Measurements from ENCODE around the gene ZNF747.
"Not testable (repeated sequence)": the region's sequence is repeated elsewhere in the genome, so short reads cannot be mapped to it uniquely, and the experiment has no call there.

The ZNF747 gene

GRCh38 chr16:30522702-30523463 lies 11.8 kb downstream of the ZNF747 start:
- not testable (repeated sequence) for H3K27me3 ChIP-seq (ENCODE audit: insufficient read depth, low read length); H3K4me1 ChIP-seq (ENCODE audit: control insufficient read depth, insufficient read depth, low read length, unreplicated experiment); H3K79me2 ChIP-seq (ENCODE audit: control insufficient read depth, insufficient read depth, low read length, unreplicated experiment); H3K4me3 ChIP-seq (ENCODE audit: low read depth, low read length); H2AFZ ChIP-seq (ENCODE audit: low read length, unreplicated experiment); H3K27ac ChIP-seq (ENCODE audit: low read depth, low read length); H3K36me3 ChIP-seq (ENCODE audit: insufficient read depth, low read length)

- Histone ChIP-seq H3K27me3 (ENCODE audit: insufficient read depth, low read length) (no peaks in the 10 kb centered on the region), H3K4me1 (ENCODE audit: control insufficient read depth, insufficient read depth, low read length, unreplicated experiment) (no peaks in the 10 kb centered on the region), H3K36me3 (ENCODE audit: insufficient read depth, low read length) (no peaks in the 10 kb centered on the region), H3K4me3 (ENCODE audit: low read depth, low read length) (no peak overlapping the region), H3K27ac (ENCODE audit: low read depth, low read length) (no peak overlapping the region), H2AFZ (ENCODE audit: low read length, unreplicated experiment) (no peak overlapping the region), H3K79me2 (ENCODE audit: control insufficient read depth, insufficient read depth, low read length, unreplicated experiment) (no peaks in the 10 kb centered on the region)
Observed at GRCh38 chr16:30521873-30522641, 12.6 kb downstream of the ZNF747 start.

- Histone ChIP-seq H3K27me3 (ENCODE audit: insufficient read depth, low read length) (no peaks in the 10 kb centered on the region), H3K4me1 (ENCODE audit: control insufficient read depth, insufficient read depth, low read length, unreplicated experiment) (no peaks in the 10 kb centered on the region), H3K4me3 (ENCODE audit: low read depth, low read length) (no peak overlapping the region), H3K79me2 (ENCODE audit: control insufficient read depth, insufficient read depth, low read length, unreplicated experiment) (no peaks in the 10 kb centered on the region), H2AFZ (ENCODE audit: low read length, unreplicated experiment) (no peak overlapping the region), H3K36me3 (ENCODE audit: insufficient read depth, low read length) (no peaks in the 10 kb centered on the region), H3K27ac (ENCODE audit: low read depth, low read length) (no peak overlapping the region)
Observed at GRCh38 chr16:30521476-30521872, 13.2 kb downstream of the ZNF747 start.

- Histone ChIP-seq H3K36me3 (ENCODE audit: insufficient read depth, low read length) (no peaks in the 10 kb centered on the region), H3K4me1 (ENCODE audit: control insufficient read depth, insufficient read depth, low read length, unreplicated experiment) (no peaks in the 10 kb centered on the region), H3K27me3 (ENCODE audit: insufficient read depth, low read length) (no peaks in the 10 kb centered on the region), H3K27ac (ENCODE audit: low read depth, low read length) (no peak overlapping the region), H3K79me2 (ENCODE audit: control insufficient read depth, insufficient read depth, low read length, unreplicated experiment) (no peaks in the 10 kb centered on the region), H2AFZ (ENCODE audit: low read length, unreplicated experiment) (no peak overlapping the region), H3K4me3 (ENCODE audit: low read depth, low read length) (no peak overlapping the region)
Observed at GRCh38 chr16:30519120-30520049, 15.3 kb downstream of the ZNF747 start.

- Histone ChIP-seq H3K79me2 (ENCODE audit: control insufficient read depth, insufficient read depth, low read length, unreplicated experiment) (no peaks in the 10 kb centered on the region), H3K27me3 (ENCODE audit: insufficient read depth, low read length) (no peaks in the 10 kb centered on the region), H3K4me1 (ENCODE audit: control insufficient read depth, insufficient read depth, low read length, unreplicated experiment) (no peaks in the 10 kb centered on the region), H3K27ac (ENCODE audit: low read depth, low read length) (no peak overlapping the region), H2AFZ (ENCODE audit: low read length, unreplicated experiment) (no peak overlapping the region), H3K4me3 (ENCODE audit: low read depth, low read length) (no peak overlapping the region), H3K36me3 (ENCODE audit: insufficient read depth, low read length) (no peaks in the 10 kb centered on the region)
Observed at GRCh38 chr16:30518552-30518951, 16.1 kb downstream of the ZNF747 start.

GRCh38 chr16:30515275-30515674 lies 19.4 kb downstream of the ZNF747 start:
- no peaks in the 10 kb centered on the region for H3K4me1 ChIP-seq (ENCODE audit: control insufficient read depth, insufficient read depth, low read length, unreplicated experiment)
- H3K27ac ChIP-seq (ENCODE audit: low read depth, low read length): no peak overlapping the region
- H3K27me3 ChIP-seq (ENCODE audit: insufficient read depth, low read length): no peaks in the 10 kb centered on the region; the same call in 1 of the 2 replicates
- H3K79me2 ChIP-seq (ENCODE audit: control insufficient read depth, insufficient read depth, low read length, unreplicated experiment): no peaks in the 10 kb centered on the region
- H2AFZ ChIP-seq (ENCODE audit: low read length, unreplicated experiment): no peak overlapping the region
- H3K4me3 ChIP-seq (ENCODE audit: low read depth, low read length): no peak overlapping the region
- H3K36me3 ChIP-seq (ENCODE audit: insufficient read depth, low read length): no peaks in the 10 kb centered on the region

GRCh38 chr16:30511509-30511908 lies 23.1 kb downstream of the ZNF747 start:
- Histone ChIP-seq H3K27ac (ENCODE audit: low read depth, low read length) (no peak overlapping the region), H3K27me3 (ENCODE audit: insufficient read depth, low read length) (no peaks in the 10 kb centered on the region; the same call in 1 of the 2 replicates), H3K79me2 (ENCODE audit: control insufficient read depth, insufficient read depth, low read length, unreplicated experiment) (no peaks in the 10 kb centered on the region), H2AFZ (ENCODE audit: low read length, unreplicated experiment) (no peak overlapping the region), H3K4me3 (ENCODE audit: low read depth, low read length) (no peak overlapping the region), H3K36me3 (ENCODE audit: insufficient read depth, low read length) (no peaks in the 10 kb centered on the region), H3K4me1 (ENCODE audit: control insufficient read depth, insufficient read depth, low read length, unreplicated experiment) (no peaks in the 10 kb centered on the region)

- H3K27ac ChIP-seq (ENCODE audit: low read depth, low read length): no peak overlapping the region
- H3K27me3 ChIP-seq (ENCODE audit: insufficient read depth, low read length): no peaks in the 10 kb centered on the region; the same call in 1 of the 2 replicates
- H3K4me3 ChIP-seq (ENCODE audit: low read depth, low read length): no peak overlapping the region
- no peak overlapping the region for H2AFZ ChIP-seq (ENCODE audit: low read length, unreplicated experiment)
- no peaks in the 10 kb centered on the region for H3K4me1 ChIP-seq (ENCODE audit: control insufficient read depth, insufficient read depth, low read length, unreplicated experiment)
- H3K36me3 ChIP-seq (ENCODE audit: insufficient read depth, low read length): no peaks in the 10 kb centered on the region
- H3K79me2 ChIP-seq (ENCODE audit: control insufficient read depth, insufficient read depth, low read length, unreplicated experiment): no peaks in the 10 kb centered on the region
Observed at GRCh38 chr16:30510376-30510938, 24.2 kb downstream of the ZNF747 start.

- Histone ChIP-seq H2AFZ (ENCODE audit: low read length, unreplicated experiment) (no peak overlapping the region), H3K79me2 (ENCODE audit: control insufficient read depth, insufficient read depth, low read length, unreplicated experiment) (no peaks in the 10 kb centered on the region), H3K4me3 (ENCODE audit: low read depth, low read length) (no peak overlapping the region), H3K36me3 (ENCODE audit: insufficient read depth, low read length) (no peaks in the 10 kb centered on the region), H3K27ac (ENCODE audit: low read depth, low read length) (no peak overlapping the region), H3K4me1 (ENCODE audit: control insufficient read depth, insufficient read depth, low read length, unreplicated experiment) (no peaks in the 10 kb centered on the region), H3K27me3 (ENCODE audit: insufficient read depth, low read length) (no peaks in the 10 kb centered on the region; the same call in 1 of the 2 replicates)
Observed at GRCh38 chr16:30509081-30509765, 25.4 kb downstream of the ZNF747 start.
